Measurements from ENCODE around the gene AADACL3. TPM values are rescaled to one million over a fixed set of nuclear protein-coding genes. Genes with fewer than 3 reads are reported as not detected.

Gene AADACL3
- total and polyA plus RNA-seq, 2 of the 8 experiments (the other 6 are each of a cell fraction or from before 2014, with no cell fraction given), result 0.33 to 2.3 TPM

DNA sequence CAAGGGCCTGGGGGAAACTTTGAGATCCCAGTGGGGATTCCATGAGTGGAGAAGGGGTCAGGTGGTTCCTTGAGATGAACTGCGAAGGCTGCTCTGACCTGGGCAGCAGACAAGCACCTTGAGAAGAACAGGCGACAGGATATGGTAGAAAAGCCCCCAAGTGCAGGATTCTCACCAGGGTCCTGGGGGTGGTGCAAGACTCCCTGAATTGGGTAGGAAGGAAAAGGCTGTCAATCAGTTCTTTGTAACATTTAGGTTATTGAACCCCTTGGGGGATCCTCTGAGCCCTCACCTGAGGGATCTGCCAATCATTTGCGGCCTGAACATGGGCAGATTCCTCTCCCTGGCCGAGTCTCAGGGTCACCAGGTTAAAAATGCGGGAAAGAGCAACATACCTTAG is 55.3 kb downstream of the AADACL3 start:
- Histone ChIP-seq H2AFZ (ENCODE audit: low read length) (no peak overlapping the region), H3K4me2 (ENCODE audit: insufficient read depth in 1 of 2, low read depth in 2 of 2, low read length in 2 of 2) (no peak overlapping the region), H3K56ac (replicated peaks; ENCODE audit: insufficient read length, low read depth, low read length) (no peak overlapping the region), H2AK5ac (ENCODE audit: low read depth, low read length) (no peak overlapping the region), H4K91ac (replicated peaks; ENCODE audit: insufficient read length, low read length) (no peak overlapping the region), H3K27me3 (replicated peaks in 1 of 4; ENCODE audit: control insufficient read depth in 3 of 4, extremely low read depth in 1 of 4, insufficient read depth in 3 of 4, low read length in 3 of 4) (no peaks in the 10 kb centered on the region), H3K79me1 (ENCODE audit: low read depth, low read length) (no peaks in the 10 kb centered on the region), H4K5ac (ENCODE audit: insufficient read length, low read depth, low read length) (no peak overlapping the region), H3K4me1 (replicated peaks in 1 of 4; ENCODE audit: control insufficient read depth in 3 of 4, insufficient read depth in 4 of 4, low read length in 3 of 4) (no peaks in the 10 kb centered on the region), H3K4me3 (ENCODE audit: extremely low read depth in 1 of 4, insufficient read depth in 2 of 4, low read depth in 3 of 4, low read length in 4 of 4) (no peak overlapping the region), H3K23me2 (ENCODE audit: low read depth, low read length) (no peaks in the 10 kb centered on the region), H3K9me3 (ENCODE audit: insufficient read depth in 2 of 2, low read depth in 1 of 2, low read length in 1 of 2) (no peaks in the 10 kb centered on the region), H2BK20ac (ENCODE audit: low read length) (no peak overlapping the region), H3K9ac (replicated peaks in 1 of 4; ENCODE audit: extremely low read depth in 1 of 4, low read depth in 3 of 4, low read length in 3 of 4) (no peak overlapping the region), H3K14ac (ENCODE audit: insufficient read length) (no peak overlapping the region), H4K8ac (ENCODE audit: extremely low read depth, insufficient read depth, low read length) (no peak overlapping the region), H3K79me2 (ENCODE audit: control insufficient read depth in 1 of 2, insufficient read depth in 2 of 2, low read length in 2 of 2) (no peaks in the 10 kb centered on the region), H3K36me3 (ENCODE audit: control insufficient read depth in 2 of 4, insufficient read depth in 4 of 4, low read length in 3 of 4) (no peaks in the 10 kb centered on the region; a peak in 1 of 8 replicates), H2BK120ac (replicated peaks; ENCODE audit: low read depth, low read length) (no peak overlapping the region), H2BK5ac (ENCODE audit: low read depth, low read length) (no peak overlapping the region), H3K27ac (ENCODE audit: low read depth, low read length) (no peak overlapping the region), H3K4ac (replicated peaks; ENCODE audit: insufficient read length, low read depth, low read length) (no peak overlapping the region), H2BK15ac (ENCODE audit: low read length) (no peak overlapping the region), H3K23ac (ENCODE audit: insufficient read length) (no peak overlapping the region), H2BK12ac (ENCODE audit: low read depth, low read length) (no peak overlapping the region), H3K18ac (ENCODE audit: extremely low read depth, low read length) (no peak overlapping the region), H4K20me1 (replicated peaks in 1 of 2; ENCODE audit: control insufficient read depth in 1 of 2, insufficient read depth in 2 of 2, low read length in 2 of 2) (no peaks in the 10 kb centered on the region)
- POLR2A ChIA-PET (ENCODE audit: partially characterized antibody), result no interaction called here
- WGBS, 2 experiments (ENCODE audit: extremely low coverage in 1 of 2, insufficient coverage in 1 of 2, insufficient read length in 1 of 2, insufficient replicate concordance in 2 of 2, low coverage in 1 of 2, low lambda C conversion rate in 2 of 2, missing lambda C conversion rate in 1 of 2), result 92% methylated on average over 5 of the region's 5 CpGs; no CpG with 5 or more reads in 1 of the 2 experiments
- FAIRE-seq, result no peak
- no peak for DNase-seq (ENCODE audit: low read depth in 1 of 2, low spot score in 2 of 2)
- CTCF ChIA-PET (ENCODE audit: partially characterized antibody), result interaction anchor here (0.8 to 2.4 kb wide), 4 partner anchors 11 to 432 kb away, joined by 3 to 7 read pairs (median 4); no protein-coding TSS in a partner anchor
- no peak for TF ChIP-seq EGR1 (IDR thresholded peaks at IDR 0.05; ENCODE audit: borderline replicate concordance, low read depth, low read length)
- no peak for TF ChIP-seq BACH1 (IDR thresholded peaks at IDR 0.05; ENCODE audit: low read length)
- TF ChIP-seq NRF1 (IDR thresholded peaks at IDR 0.05; ENCODE audit: low read depth, low read length), result no peak
- TF ChIP-seq POU5F1 (IDR thresholded peaks at IDR 0.05; ENCODE audit: low read depth, low read length), result no peak
- TF ChIP-seq EP300 (IDR thresholded peaks at IDR 0.05; ENCODE audit: borderline replicate concordance in 1 of 2, low read depth in 2 of 2, low read length in 2 of 2), result no peak
- no peak for TF ChIP-seq CTBP2 (IDR thresholded peaks at IDR 0.05; ENCODE audit: borderline replicate concordance, insufficient read depth, insufficient read length, low read length)
- TF ChIP-seq ZNF274 (IDR thresholded peaks at IDR 0.05; ENCODE audit: borderline replicate concordance, extremely low read depth, low read length), result no peak
- no peak for TF ChIP-seq SP4 (IDR thresholded peaks at IDR 0.05; ENCODE audit: low read length)
- no peak for TF ChIP-seq TBP (IDR thresholded peaks at IDR 0.05; ENCODE audit: low read depth, low read length)
- no peak for TF ChIP-seq CBX5 (IDR thresholded peaks at IDR 0.05; ENCODE audit: low read depth, low read length)
- TF ChIP-seq ASH2L (IDR thresholded peaks at IDR 0.05; ENCODE audit: low read length), result no peak
- TF ChIP-seq SP1 (IDR thresholded peaks at IDR 0.05; ENCODE audit: low read depth, low read length), result no peak
- TF ChIP-seq, protein P1, sequence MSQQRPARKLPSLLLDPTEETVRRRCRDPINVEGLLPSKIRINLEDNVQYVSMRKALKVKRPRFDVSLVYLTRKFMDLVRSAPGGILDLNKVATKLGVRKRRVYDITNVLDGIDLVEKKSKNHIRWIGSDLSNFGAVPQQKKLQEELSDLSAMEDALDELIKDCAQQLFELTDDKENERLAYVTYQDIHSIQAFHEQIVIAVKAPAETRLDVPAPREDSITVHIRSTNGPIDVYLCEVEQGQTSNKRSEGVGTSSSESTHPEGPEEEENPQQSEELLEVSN (IDR thresholded peaks at IDR 0.05), result no peak
- TF ChIP-seq CHD2 (IDR thresholded peaks at IDR 0.05; ENCODE audit: low read length), result no peak
- no peak for TF ChIP-seq MAFK (IDR thresholded peaks at IDR 0.05; ENCODE audit: low read depth, low read length)
